AG09319 (cell line): ENCODE data around the gene EXOSC2.

Source experiments
- DNase-seq: peaks from one replicate; pipeline ENCODE4 v3.0.0-alpha.2; 2010; ENCODE audit warnings: low read depth; ENCODE audit errors: extremely low read depth
- TF ChIP-seq, protein P1 (sequence below): IDR thresholded peaks from 2 replicates; pipeline ENCODE4 v1.5.1; 2011; ENCODE audit warnings: low read depth, mild to moderate bottlenecking, inconsistent platforms, low read length, moderate library complexity

EXOSC2 gene

DNA sequence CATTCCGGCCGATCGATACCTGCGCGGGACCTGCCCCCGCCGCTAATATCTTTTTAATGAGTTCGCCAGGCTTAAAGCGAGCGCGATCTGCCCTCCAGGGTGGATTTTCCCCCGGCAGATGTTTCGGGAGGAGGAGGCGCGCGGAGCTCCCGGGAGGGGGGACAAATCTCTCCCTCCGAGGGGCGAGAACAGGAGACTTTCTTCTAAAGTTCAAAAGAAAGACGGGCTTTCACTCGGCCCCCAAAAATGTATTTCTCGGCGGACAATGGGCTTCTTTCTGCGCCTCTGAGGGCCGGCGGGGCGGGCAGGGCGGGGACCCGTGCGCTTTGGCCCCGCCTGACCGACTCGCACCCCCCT is 33.3 kb upstream of the EXOSC2 start:
- TF ChIP-seq, protein P1, sequence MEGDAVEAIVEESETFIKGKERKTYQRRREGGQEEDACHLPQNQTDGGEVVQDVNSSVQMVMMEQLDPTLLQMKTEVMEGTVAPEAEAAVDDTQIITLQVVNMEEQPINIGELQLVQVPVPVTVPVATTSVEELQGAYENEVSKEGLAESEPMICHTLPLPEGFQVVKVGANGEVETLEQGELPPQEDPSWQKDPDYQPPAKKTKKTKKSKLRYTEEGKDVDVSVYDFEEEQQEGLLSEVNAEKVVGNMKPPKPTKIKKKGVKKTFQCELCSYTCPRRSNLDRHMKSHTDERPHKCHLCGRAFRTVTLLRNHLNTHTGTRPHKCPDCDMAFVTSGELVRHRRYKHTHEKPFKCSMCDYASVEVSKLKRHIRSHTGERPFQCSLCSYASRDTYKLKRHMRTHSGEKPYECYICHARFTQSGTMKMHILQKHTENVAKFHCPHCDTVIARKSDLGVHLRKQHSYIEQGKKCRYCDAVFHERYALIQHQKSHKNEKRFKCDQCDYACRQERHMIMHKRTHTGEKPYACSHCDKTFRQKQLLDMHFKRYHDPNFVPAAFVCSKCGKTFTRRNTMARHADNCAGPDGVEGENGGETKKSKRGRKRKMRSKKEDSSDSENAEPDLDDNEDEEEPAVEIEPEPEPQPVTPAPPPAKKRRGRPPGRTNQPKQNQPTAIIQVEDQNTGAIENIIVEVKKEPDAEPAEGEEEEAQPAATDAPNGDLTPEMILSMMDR = no peak
- no peak for DNase-seq

- TF ChIP-seq, protein P1 = no peak
- DNase-seq = no peak
Measured at GRCh38 chr9:130660683-130661450, 32.7 kb upstream of the EXOSC2 start.

DNA sequence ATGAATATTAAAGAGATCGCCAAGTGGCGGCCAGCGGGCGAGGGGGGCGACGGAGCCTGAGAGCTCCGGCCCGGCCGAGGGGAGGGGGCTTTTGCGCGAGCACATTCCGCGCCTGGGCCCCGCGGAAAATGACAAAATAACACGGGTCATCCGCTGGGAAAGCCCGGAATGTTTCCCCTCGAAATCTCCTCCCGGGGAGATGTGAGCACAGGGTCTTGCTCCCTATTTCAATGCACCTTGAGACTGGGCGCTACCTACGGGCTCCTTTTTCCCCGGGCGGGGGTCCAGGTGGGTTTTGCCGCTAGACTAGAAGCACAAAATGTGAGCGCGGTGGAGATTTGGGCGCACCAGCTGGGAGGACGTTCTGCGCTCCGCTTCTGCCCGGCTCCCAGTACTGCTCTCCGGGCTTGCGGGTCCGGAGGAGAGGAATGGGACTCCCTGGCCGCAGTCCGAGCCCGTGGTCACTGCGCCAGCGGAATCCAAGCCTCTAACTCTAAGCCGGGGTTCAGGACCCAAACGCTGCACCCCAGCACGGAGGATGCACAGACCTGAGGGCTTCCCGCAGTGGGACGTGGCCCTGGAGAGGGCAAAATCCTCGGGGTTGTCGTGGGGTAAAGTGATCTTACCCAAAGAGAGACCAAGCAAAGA is 32.0 kb upstream of the EXOSC2 start:
- no peak for DNase-seq

GRCh38 chr9:130662099-130662969 is 31.2 kb upstream of the EXOSC2 start:
- TF ChIP-seq, protein P1 = no peak

More for the DNA sequence above, 32.0 kb upstream of the EXOSC2 start:
- TF ChIP-seq, protein P1 = no peak

DNA sequence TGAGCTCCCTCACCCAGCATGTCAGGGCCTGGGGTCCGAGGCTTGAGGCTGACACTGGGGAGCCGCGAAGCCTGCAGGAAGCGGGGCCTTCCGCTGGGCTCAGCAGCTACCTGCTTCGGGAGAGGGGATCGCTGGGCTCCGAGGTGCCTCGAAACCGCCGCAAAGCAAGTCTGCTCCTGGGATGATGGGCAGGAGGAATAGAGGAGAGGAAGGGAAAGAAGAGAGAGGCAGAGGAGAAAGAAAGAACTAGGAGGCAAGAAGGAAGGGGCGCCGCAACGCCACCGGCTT is 30.7 kb upstream of the EXOSC2 start:
- no peak for DNase-seq

More at GRCh38 chr9:130662099-130662969, 31.2 kb upstream of the EXOSC2 start:
- no peak for DNase-seq

GRCh38 chr9:130663258-130663976 is 30.2 kb upstream of the EXOSC2 start:
- DNase-seq = no peak
- TF ChIP-seq, protein P1 = no peak

More for the DNA sequence above, 30.7 kb upstream of the EXOSC2 start:
- TF ChIP-seq, protein P1 = no peak

GRCh38 chr9:130663977-130664250 is 29.7 kb upstream of the EXOSC2 start:
- no peak for DNase-seq
- TF ChIP-seq, protein P1 = no peak
